Psoas muscle (tissue), 8 donors: ENCODE data around the gene DMD. TPM values are rescaled to one million over a fixed set of nuclear protein-coding genes. Genes with fewer than 3 reads are reported as not detected.

Source experiments
- ATAC-seq, 4 donors: fragments of 200-7000 bp; cut with Tn5 transposase; one replicate each; pipeline ENCODE4 v1.9.1; 2020; ENCODE audit warnings: moderate library complexity in 3 of 4, mild to moderate bottlenecking in 2 of 4
- DNase-seq, 2 donors: peaks; one replicate each; pipeline ENCODE4 v3.0.0-alpha.2; 2020
- H3K27ac ChIP-seq: fragments of 200-600 bp; one replicate; pipeline ENCODE4 v1.8.0; 2022
- H3K27me3 ChIP-seq, 3 donors: fragments of 200-600 bp in 1 of 3; one replicate each; pipeline versions ENCODE4 v1.6.1 to v1.8.0; 2013 to 2022; ENCODE audit warnings: low read length in 2 of 3, mild to moderate bottlenecking in 2 of 3, moderate library complexity in 1 of 3; ENCODE audit not compliant: insufficient read depth in 3 of 3
- H3K36me3 ChIP-seq, 2 donors: fragments of 200-600 bp in 1 of 2; one replicate each; pipeline versions ENCODE4 v1.6.1 to v1.8.0; 2013 to 2022; ENCODE audit warnings: low read depth in 1 of 2, mild to moderate bottlenecking in 1 of 2, moderate library complexity in 1 of 2; ENCODE audit not compliant: insufficient read depth in 1 of 2
- H3K4me1 ChIP-seq: fragments of 200-600 bp; one replicate; pipeline ENCODE4 v1.8.0; 2022
- H3K4me3 ChIP-seq: fragments of 200-600 bp; one replicate; pipeline ENCODE4 v1.8.0; 2022; ENCODE audit warnings: mild to moderate bottlenecking
- H3K9me3 ChIP-seq: fragments of 200-600 bp; one replicate; pipeline ENCODE4 v1.8.0; 2022
- CTCF ChIP-seq: fragments of 200-600 bp; IDR thresholded peaks from one replicate; pipeline ENCODE4 v1.8.0; 2022; ENCODE audit warnings: antibody characterized with exemption
- WGBS, 3 donors: extraction: QIAGEN DNeasy Blood & Tissue Kit; methylation state at CpG; one replicate each; pipeline versions ENCODE4 v1.1.6 to v1.1.7; 2013; 5-methylcytosine and 5-hydroxymethylcytosine counted together
- intact Hi-C, 2 donors: fragments of 100-400 bp; cut with DNase I; formaldehyde crosslinking; loops; one replicate each; pipeline versions ENCODE4 v1.11.0 to v1.14.2; 2022
- polyA plus RNA-seq, 3 donors: library from polyadenylated mRNA; stranded (reverse); fragments of 200-250 nt; gene quantifications; one replicate each; pipeline ENCODE4 v1.2.3, GENCODE V29; 2013
- total RNA-seq, 4 donors: library from RNA; stranded (reverse); fragmentation: NEBNext Ultra II Directional in 2 of 4; extraction: Animal tissue kit (Norgen Biotek cat#: 25700) in 2 of 4; gene quantifications; one replicate each; pipeline versions ENCODE4 v1.2.1 to v1.2.4, GENCODE V29; 2021 to 2023
- donor health status: healthy with polysubstance abuse.
- donor health status: DM: no; HTN: no; CAD: no; lungs with moderate emphysema.
- donor health status: Bipolar disorder and iron deficiency.
- donor health status: healthy.
- donor health status: DM: yes; HTN: yes; CAD: no.
- donor health status: DM: no; HTN: no; CAD: no.
- donor health status: DM: no; HTN: no; CAD: no.
- donor health status: DM: yes; HTN: yes; CAD: no.

DMD gene
- total and polyA plus RNA-seq, 7 donors: 6.8 to 170 (median 86.5) TPM

- intact Hi-C loops: no loop called here
- Histone ChIP-seq H3K4me1 (no peaks in the 10 kb centered on the region), H3K36me3 (peaks cover 0 to 12% of the 10 kb centered on the region in 2 donors), H3K27ac (no peak overlapping the region), H3K27me3 (peaks cover 0 to 4% (median 0%) of the 10 kb centered on the region in 3 donors), H3K9me3 (no peaks in the 10 kb centered on the region), H3K4me3 (no peak overlapping the region)
- no peak for TF ChIP-seq CTCF
- DNase-seq (no peak), ATAC-seq (no peak)
- 81 to 96% (median 95%) methylated on average over 5 of the region's 5 CpGs for WGBS, 3 donors
These were observed 2044.9 kb downstream of the DMD start for GRCh38 chrX:31166416-31166815.

- ATAC-seq (no peak), DNase-seq (no peak)
- no peaks in the 10 kb centered on the region for H3K4me1 ChIP-seq
- intact Hi-C loops: no loop called here
- WGBS, 3 donors: 45 to 76% (median 75%) methylated on average over 5 of the region's 5 CpGs
- H3K4me3 ChIP-seq: no peak overlapping the region
- peaks cover 0 to 10% of the 10 kb centered on the region in 2 donors for H3K36me3 ChIP-seq
- TF ChIP-seq CTCF: no peak
- H3K27ac ChIP-seq: no peak overlapping the region
- peaks cover 0 to 4% (median 0%) of the 10 kb centered on the region in 3 donors for H3K27me3 ChIP-seq
- H3K9me3 ChIP-seq: no peaks in the 10 kb centered on the region
These were observed 2045.9 kb downstream of the DMD start for GRCh38 chrX:31165241-31166035.

- H3K27me3 ChIP-seq: no peaks in the 10 kb centered on the region
- DNase-seq (no peak), ATAC-seq (no peak)
- TF ChIP-seq CTCF: no peak
- no peaks in the 10 kb centered on the region for H3K9me3 ChIP-seq
- intact Hi-C loops: no loop called here
- WGBS, 3 donors: 54 to 90% (median 66%) methylated on average over 2 of the region's 2 CpGs
- no peak overlapping the region for H3K4me3 ChIP-seq
- H3K27ac ChIP-seq: no peak overlapping the region
- no peaks in the 10 kb centered on the region for H3K4me1 ChIP-seq
- peaks cover 0 to 2% of the 10 kb centered on the region in 2 donors for H3K36me3 ChIP-seq
These were observed 2056.4 kb downstream of the DMD start for GRCh38 chrX:31154946-31155345.

- H3K27ac ChIP-seq: no peak overlapping the region
- H3K4me3 ChIP-seq: no peak overlapping the region
- H3K4me1 ChIP-seq: no peaks in the 10 kb centered on the region
- ATAC-seq (no peak), DNase-seq (no peak)
- 80 to 100% (median 95%) methylated on average over 1 of the region's 1 CpG for WGBS, 3 donors
- no peaks in the 10 kb centered on the region for H3K9me3 ChIP-seq
- TF ChIP-seq CTCF: no peak
- intact Hi-C loops: no loop called here
- H3K36me3 ChIP-seq: peaks cover 0 to 7% of the 10 kb centered on the region in 2 donors
- no peaks in the 10 kb centered on the region for H3K27me3 ChIP-seq
These were observed 2057.8 kb downstream of the DMD start for GRCh38 chrX:31153475-31154047.
